Activated CD8-positive, alpha-beta T cell treated with anti-CD3 and anti-CD28 coated beads, Interleukin-2, amount 10 ng/mL, durations not matched to agents 7 days and 5 days (primary cell): ENCODE data around the gene KRT7. TPM values are rescaled to one million over a fixed set of nuclear protein-coding genes. Genes with fewer than 3 reads are reported as not detected.
"Not testable (repeated sequence)": the region's sequence is repeated elsewhere in the genome, so short reads cannot be mapped to it uniquely, and the experiment has no call there.

ENCODE experiments used
- ATAC-seq: fragments of 150-1000 bp; cut with Tn5 transposase; one replicate; pipeline ENCODE4 v1.10.0; 2021; ENCODE audit warnings: moderate library complexity
- CTCF ChIA-PET: fragments of 350-600 bp; sonication (Branson Sonifier 250); formaldehyde crosslinking; loops from one replicate; lab custom pipeline; 2021; ENCODE audit warnings: antibody characterized with exemption; lab: Charles Lee
- POLR2A ChIA-PET: fragments of 350-600 bp; sonication (Branson Sonifier 250); formaldehyde crosslinking; loops from one replicate; lab custom pipeline; 2021; ENCODE audit warnings: antibody characterized with exemption; lab: Charles Lee
- DNase-seq: peaks from one replicate; pipeline ENCODE4 v3.0.0-alpha.2; 2020
- H3K27ac Mint-ChIP-seq: one replicate; pipeline ENCODE4 v1.8.0; 2021; ENCODE audit warnings: mild to moderate bottlenecking, mixed read lengths
- H3K27me3 Mint-ChIP-seq: one replicate; pipeline ENCODE4 v1.8.0; 2021; ENCODE audit warnings: low read depth, mixed read lengths
- H3K36me3 Mint-ChIP-seq: one replicate; pipeline ENCODE4 v1.8.0; 2021; ENCODE audit warnings: low read depth, mixed read lengths
- H3K4me1 Mint-ChIP-seq: one replicate; pipeline ENCODE4 v1.8.0; 2021; ENCODE audit warnings: low read depth, mixed read lengths
- H3K4me3 Mint-ChIP-seq: one replicate; pipeline ENCODE4 v1.8.0; 2021; ENCODE audit warnings: mild to moderate bottlenecking, mixed read lengths
- H3K9me3 Mint-ChIP-seq: one replicate; pipeline ENCODE4 v1.8.0; 2022; ENCODE audit warnings: mixed read lengths; ENCODE audit not compliant: insufficient read depth
- total RNA-seq, 2 experiments: library from RNA; stranded (reverse); gene quantifications; one replicate each; pipeline ENCODE4 v1.2.3, GENCODE V29; 2021

Gene KRT7
- total RNA-seq, 2 experiments from 2014 or later = 14.4 to 14.7 TPM

DNA sequence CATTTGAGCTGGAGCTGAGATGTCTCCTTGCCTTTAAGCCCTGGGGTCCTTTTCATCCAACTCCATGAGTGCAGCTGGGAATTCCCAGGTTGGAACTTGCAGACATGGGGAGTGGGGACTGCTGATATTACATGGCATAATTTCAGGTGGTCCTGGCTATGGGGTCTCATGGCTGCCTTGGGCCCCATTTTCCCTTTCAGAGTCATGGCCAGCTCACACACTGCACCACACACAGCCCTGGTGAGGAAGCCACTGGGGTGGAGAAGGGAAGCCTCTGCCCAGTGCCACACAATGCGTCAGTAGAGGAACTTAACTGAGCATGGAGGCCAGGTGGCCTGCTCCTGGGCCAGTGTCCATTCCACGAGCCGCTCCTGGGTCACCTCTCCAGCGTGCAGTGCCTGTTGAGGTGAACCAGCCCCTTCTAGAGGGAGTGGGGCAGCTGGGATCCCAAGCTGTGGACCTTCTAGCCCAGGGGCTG lies 24.1 kb downstream of the KRT7 start:
- CTCF ChIA-PET = interaction anchor here (2.2 kb wide), 1 partner anchor 22 kb away, joined by 13 read pairs; no protein-coding TSS in a partner anchor
- Mint-ChIP-seq H3K9me3 (no peaks in the 10 kb centered on the region), H3K27me3 (peaks cover 40% of the 10 kb centered on the region), H3K27ac (no peak overlapping the region), H3K4me1 (peaks cover 67% of the 10 kb centered on the region), H3K36me3 (peaks cover 11% of the 10 kb centered on the region), H3K4me3 (no peak overlapping the region)
- DNase-seq (no peak), ATAC-seq (no peak)
- POLR2A ChIA-PET = no interaction called here

DNA sequence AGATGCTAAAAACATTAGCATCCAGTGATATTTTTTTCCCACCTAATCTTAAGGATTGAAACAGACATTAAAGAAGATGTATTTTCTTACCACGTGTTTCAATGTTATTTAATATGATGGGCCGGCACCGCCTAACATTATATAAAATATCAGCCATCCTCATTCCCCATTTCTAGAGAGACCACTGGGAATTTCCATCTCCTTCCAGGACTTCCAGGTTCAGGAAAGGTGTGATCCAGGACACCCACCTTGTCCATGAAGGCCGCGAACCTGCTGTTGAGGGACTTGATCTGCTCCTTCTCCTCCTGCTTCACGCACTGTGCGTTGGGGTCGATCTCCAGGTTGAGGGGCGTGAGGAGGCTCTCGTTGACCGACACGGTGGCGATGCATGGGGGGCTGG lies 24.9 kb downstream of the KRT7 start:
- Mint-ChIP-seq H3K36me3 (peaks cover 11% of the 10 kb centered on the region), H3K27me3 (peaks cover 40% of the 10 kb centered on the region), H3K4me1 (peaks cover 61% of the 10 kb centered on the region)
- ATAC-seq, H3K4me3 Mint-ChIP-seq, DNase-seq, POLR2A ChIA-PET, H3K27ac Mint-ChIP-seq, H3K9me3 Mint-ChIP-seq: not testable (repeated sequence)
- CTCF ChIA-PET = interaction anchor here (1.0 to 2.2 kb wide), 2 partner anchors 10 to 18 kb away, joined by 3 to 5 read pairs; no protein-coding TSS in a partner anchor

DNA sequence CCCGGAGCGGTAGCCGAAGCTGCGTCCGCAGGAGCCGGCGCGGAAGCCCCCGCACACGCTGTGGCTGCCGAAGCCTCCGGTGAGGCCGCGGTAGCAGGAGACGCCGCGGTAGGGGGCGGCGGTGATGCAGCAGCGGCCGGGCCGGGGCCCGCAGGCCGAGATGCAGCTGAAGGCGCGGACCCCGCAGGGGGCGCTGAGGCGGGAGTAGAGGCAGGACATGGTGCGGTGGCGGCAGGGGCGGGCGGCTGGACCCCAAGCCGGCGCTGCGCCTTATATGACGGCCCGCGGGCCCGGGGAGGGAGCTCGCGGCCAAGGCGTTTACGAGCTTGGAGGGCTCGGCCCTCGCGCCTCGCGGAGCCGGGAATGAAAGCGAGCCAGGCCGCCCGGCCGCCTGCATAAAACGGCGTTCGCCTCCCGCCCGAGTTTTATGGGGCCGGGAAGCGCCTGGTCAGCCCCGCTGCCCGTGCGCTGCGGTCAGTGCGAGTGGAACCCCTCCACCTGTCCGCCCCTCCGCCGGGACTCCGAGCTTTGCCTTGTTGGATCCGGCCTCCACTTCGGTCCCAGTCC lies 25.4 kb downstream of the KRT7 start:
- DNase-seq (no peak), ATAC-seq (no peak)
- Mint-ChIP-seq H3K27ac (no peak overlapping the region), H3K4me1 (peaks cover 57% of the 10 kb centered on the region), H3K27me3 (peaks cover 40% of the 10 kb centered on the region), H3K9me3 (no peaks in the 10 kb centered on the region), H3K4me3 (no peak overlapping the region), H3K36me3 (peaks cover 7% of the 10 kb centered on the region)
- ChIA-PET CTCF (interaction anchor here (1.0 to 3.2 kb wide), 3 partner anchors 10 to 20 kb away, joined by 3 to 24 read pairs (median 5); no protein-coding TSS in a partner anchor), POLR2A (no interaction called here)

DNA sequence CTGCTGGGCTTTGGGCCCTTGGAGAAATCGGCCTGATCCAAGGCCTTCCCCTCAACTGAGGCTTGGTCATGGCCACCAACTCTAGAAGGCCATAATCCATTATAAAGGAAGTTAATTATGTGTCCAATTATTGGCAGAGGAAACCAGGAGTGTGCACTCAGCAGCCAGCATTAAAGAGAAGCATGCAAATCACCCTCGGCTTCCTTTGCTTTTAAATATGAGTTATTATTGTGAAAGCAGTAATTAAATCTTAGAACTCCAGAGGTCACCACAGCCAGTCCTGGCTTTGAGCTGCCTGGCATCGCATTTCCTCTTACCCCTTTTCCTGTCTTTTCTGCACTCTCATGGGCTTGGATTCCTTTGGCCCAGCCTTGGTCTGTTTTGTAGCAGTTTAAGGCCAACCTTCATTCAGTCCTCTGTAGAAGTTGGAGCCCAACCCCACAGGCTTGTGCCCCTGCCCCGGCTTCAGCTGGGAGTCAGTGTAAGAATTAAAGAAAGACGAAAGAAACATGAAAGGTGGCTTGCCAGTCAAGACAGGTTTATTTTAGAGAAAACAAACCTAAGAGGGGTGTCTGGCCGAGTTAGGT lies 26.7 kb downstream of the KRT7 start:
- no peak for DNase-seq
- peak overlapping the region; percentile 7 for H3K4me3 Mint-ChIP-seq
- peak overlapping the region; percentile 71 for H3K27ac Mint-ChIP-seq
- peaks cover 7% of the 10 kb centered on the region for H3K36me3 Mint-ChIP-seq
- peaks cover 42% of the 10 kb centered on the region for H3K27me3 Mint-ChIP-seq
- H3K9me3 Mint-ChIP-seq = no peaks in the 10 kb centered on the region
- H3K4me1 Mint-ChIP-seq = peaks cover 44% of the 10 kb centered on the region
- CTCF ChIA-PET = interaction anchor here (0.7 to 3.2 kb wide), 7 partner anchors 8 to 177 kb away, joined by 3 to 24 read pairs (median 4); no protein-coding TSS in a partner anchor
- POLR2A ChIA-PET = interaction anchor here (0.6 to 1.4 kb wide), 3 partner anchors 15 to 88 kb away, joined by 3 to 5 read pairs (median 4); no protein-coding TSS in a partner anchor
- peak; percentile 40 for ATAC-seq

DNA sequence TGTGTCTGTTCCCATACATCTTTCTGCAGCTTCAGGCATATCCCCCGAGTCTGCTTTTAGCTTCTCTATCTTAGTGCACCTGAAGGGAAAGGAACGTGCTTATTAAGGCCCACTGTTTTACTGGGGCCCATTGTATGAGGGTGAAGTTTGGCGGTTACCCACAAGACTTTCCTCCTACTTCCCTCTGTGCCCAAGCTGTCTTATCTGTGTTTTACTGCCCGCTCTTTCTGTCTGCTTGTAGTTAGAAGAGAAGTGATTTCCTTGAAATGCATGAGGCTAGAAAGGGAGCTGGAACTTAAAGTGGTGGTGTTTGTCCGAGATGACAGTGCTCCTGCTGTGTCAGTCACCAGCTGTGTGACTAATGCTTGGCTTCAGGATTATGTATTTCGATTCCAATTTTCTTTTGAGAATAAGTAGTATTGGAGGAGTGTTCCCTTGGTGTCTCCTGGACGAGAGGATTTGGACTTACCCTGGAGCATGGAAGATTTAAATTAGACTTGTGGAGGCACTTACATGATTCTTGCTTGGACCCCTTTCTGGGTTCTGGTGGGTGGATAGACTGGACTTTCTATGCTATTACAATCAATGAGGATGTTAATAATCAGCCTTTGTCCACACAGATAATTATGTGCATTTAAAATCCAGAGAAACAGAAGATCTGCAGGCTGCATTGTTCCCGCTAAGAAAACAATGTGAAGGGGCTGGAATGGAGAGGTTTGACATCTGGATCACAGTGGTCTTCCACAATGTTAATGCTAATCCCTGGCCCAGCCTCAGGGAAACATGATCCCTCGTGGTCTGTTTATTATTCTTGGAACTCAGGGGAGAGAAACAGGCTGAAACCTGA lies 27.5 kb downstream of the KRT7 start:
- peak; percentile 42 for DNase-seq
- H3K27ac Mint-ChIP-seq = peak overlapping the region; percentile 71
- H3K4me1 Mint-ChIP-seq = peaks cover 40% of the 10 kb centered on the region
- peaks cover 36% of the 10 kb centered on the region for H3K27me3 Mint-ChIP-seq
- no peaks in the 10 kb centered on the region for H3K9me3 Mint-ChIP-seq
- ChIA-PET POLR2A (interaction anchor here (0.6 to 1.4 kb wide), 3 partner anchors 15 to 87 kb away, joined by 3 to 5 read pairs (median 4); no protein-coding TSS in a partner anchor), CTCF (interaction anchor here (0.7 to 3.2 kb wide), 8 partner anchors 9 to 177 kb away, joined by 3 to 24 read pairs (median 3); no protein-coding TSS in a partner anchor)
- ATAC-seq = peak; percentile 33
- H3K36me3 Mint-ChIP-seq = peaks cover 7% of the 10 kb centered on the region
- peak overlapping the region; percentile 7 for H3K4me3 Mint-ChIP-seq

DNA sequence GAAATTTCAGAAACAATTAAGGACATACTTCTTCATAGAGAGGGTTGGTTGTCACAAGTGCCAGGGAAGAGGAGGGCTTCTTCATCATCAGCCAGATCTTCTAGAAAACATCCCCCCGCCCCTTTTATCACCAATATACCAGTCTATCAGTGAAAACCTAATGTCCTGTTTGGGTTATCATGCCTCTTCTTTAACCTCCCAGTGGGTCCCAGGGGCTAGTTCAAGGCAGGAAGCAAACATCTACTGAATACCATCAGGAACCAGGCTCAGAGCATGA lies 28.1 kb downstream of the KRT7 start:
- no peak for ATAC-seq
- DNase-seq = no peak
- Mint-ChIP-seq H3K9me3 (no peaks in the 10 kb centered on the region), H3K4me3 (no peak overlapping the region), H3K27ac (peak overlapping the region; percentile 71), H3K27me3 (peaks cover 32% of the 10 kb centered on the region), H3K36me3 (peaks cover 7% of the 10 kb centered on the region), H3K4me1 (peaks cover 40% of the 10 kb centered on the region)
- ChIA-PET POLR2A (no interaction called here), CTCF (interaction anchor here (1.0 to 3.2 kb wide), 5 partner anchors 9 to 67 kb away, joined by 3 to 24 read pairs (median 4); no protein-coding TSS in a partner anchor)

DNA sequence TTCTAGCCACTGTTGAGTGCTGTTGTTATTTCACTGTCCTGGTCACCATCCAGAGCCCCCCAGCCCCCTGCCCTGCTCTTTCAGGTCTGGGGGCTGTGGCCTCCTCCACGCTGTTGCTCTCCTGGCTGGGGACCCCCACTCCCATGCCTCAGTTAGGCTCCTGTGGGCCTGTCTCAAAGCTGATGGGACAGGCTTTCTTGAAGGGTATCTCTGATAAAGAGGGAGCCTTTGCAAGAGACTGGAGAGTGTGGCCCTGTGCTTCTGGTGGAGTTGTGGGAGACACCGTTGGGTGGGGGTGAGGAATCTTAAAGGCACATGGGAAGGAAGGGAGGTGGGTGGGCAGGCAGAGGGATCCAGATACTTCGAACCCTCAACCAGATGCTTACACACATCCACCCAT lies 29.2 kb downstream of the KRT7 start:
- no peak for ATAC-seq
- DNase-seq = no peak
- CTCF ChIA-PET = interaction anchor here (1.2 kb wide), 1 partner anchor 22 kb away, joined by 3 read pairs; no protein-coding TSS in a partner anchor
- Mint-ChIP-seq H3K9me3 (no peaks in the 10 kb centered on the region), H3K4me1 (peaks cover 37% of the 10 kb centered on the region), H3K27me3 (peaks cover 25% of the 10 kb centered on the region), H3K36me3 (peaks cover 7% of the 10 kb centered on the region), H3K27ac (no peak overlapping the region), H3K4me3 (no peak overlapping the region)
- POLR2A ChIA-PET = no interaction called here

DNA sequence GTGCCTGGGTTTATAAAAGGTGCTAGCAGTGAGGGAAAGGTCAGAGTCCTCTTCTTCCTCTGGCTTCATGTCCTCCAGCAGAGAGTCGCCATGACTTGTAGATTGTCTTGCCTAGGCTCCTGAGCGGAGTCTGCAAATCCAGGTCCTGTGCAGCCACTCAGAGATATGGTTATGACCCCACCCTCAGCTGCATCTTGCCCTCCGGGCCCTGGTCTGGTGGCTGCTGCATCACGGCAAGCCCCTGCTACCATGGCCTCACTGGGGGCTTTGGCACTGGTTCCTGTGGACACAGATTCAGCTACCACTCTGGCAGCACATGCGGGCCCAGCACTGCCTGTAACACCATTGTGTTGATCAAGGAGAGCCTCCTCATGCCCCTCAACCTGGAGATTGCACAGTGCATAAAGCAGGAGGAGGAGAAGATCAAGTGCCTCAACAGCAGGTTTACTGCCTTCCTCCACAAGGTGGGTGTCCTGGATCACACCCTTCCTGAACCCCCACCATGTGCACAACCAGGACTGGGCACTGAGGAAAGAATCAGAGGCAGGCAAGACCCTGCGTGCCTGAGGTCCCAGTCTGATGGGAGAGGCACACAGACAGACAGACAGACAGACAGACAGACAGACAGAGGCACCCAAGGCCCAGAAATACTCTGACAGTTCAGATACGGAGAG lies 30.9 kb downstream of the KRT7 start:
- H3K27ac Mint-ChIP-seq = no peak overlapping the region
- ChIA-PET POLR2A (no interaction called here), CTCF (interaction anchor here (0.6 to 2.7 kb wide), 4 partner anchors 8 to 64 kb away, joined by 3 to 17 read pairs (median 3); no protein-coding TSS in a partner anchor)
- ATAC-seq (no peak), DNase-seq (no peak)
- peaks cover 42% of the 10 kb centered on the region for H3K4me1 Mint-ChIP-seq
- H3K4me3 Mint-ChIP-seq = no peak overlapping the region
- peaks cover 27% of the 10 kb centered on the region for H3K27me3 Mint-ChIP-seq
- no peaks in the 10 kb centered on the region for H3K9me3 Mint-ChIP-seq
- peaks cover 7% of the 10 kb centered on the region for H3K36me3 Mint-ChIP-seq

DNA sequence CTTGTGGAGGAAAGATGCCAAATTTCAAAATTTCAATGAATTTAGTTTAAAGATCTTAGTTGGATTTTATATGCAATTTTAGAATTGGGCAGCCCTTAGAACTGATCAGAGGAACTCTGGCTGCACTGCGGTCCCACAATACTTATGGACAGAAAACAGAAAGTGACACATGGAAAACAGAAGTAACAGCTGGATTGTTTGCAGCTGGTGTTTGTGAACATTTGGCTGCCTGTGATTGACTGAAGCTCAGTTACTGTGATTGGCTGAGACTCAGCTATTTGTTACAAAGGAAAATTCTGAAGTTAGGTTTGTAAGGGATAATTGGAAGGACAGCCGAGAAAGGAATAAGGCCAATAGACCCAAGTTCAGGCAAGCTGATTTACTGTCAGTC lies 31.4 kb downstream of the KRT7 start:
- H3K9me3 Mint-ChIP-seq = no peaks in the 10 kb centered on the region
- H3K4me1 Mint-ChIP-seq = peaks cover 38% of the 10 kb centered on the region
- no peak overlapping the region for H3K4me3 Mint-ChIP-seq
- ATAC-seq (no peak), DNase-seq (no peak)
- ChIA-PET CTCF (interaction anchor here (0.7 to 2.7 kb wide), 4 partner anchors 8 to 63 kb away, joined by 3 to 17 read pairs (median 3); no protein-coding TSS in a partner anchor), POLR2A (no interaction called here)
- H3K27me3 Mint-ChIP-seq = peaks cover 23% of the 10 kb centered on the region
- H3K27ac Mint-ChIP-seq = no peak overlapping the region
- H3K36me3 Mint-ChIP-seq = peaks cover 7% of the 10 kb centered on the region

DNA sequence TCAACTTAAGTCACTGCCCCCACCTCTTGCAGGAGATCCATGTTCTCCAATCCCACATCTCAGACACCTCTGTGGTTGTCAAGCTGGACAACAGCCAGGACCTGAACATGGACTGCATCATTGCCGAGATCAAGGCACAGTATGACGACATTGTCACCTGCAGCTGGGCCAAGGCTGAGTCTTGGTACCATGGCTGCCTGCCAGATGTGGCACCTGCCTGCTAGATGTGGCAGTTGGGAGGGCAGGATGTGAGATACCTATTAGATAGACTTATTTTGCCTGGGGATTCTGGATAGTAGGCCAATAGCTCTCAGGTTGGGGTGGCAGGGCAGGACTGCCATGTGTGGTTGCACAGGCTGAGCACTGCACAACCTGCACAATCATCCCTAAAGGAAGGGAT lies 33.5 kb downstream of the KRT7 start:
- CTCF ChIA-PET = interaction anchor here (1.0 to 1.2 kb wide), 3 partner anchors 13 to 61 kb away, joined by 3 to 4 read pairs (median 4); no protein-coding TSS in a partner anchor
- DNase-seq (no peak), ATAC-seq (no peak)
- H3K27me3 Mint-ChIP-seq = peaks cover 30% of the 10 kb centered on the region
- H3K4me1 Mint-ChIP-seq = peaks cover 17% of the 10 kb centered on the region
- no peaks in the 10 kb centered on the region for H3K9me3 Mint-ChIP-seq
- H3K4me3 Mint-ChIP-seq = no peak overlapping the region
- POLR2A ChIA-PET = no interaction called here
- peaks cover 5% of the 10 kb centered on the region for H3K36me3 Mint-ChIP-seq
- H3K27ac Mint-ChIP-seq = no peak overlapping the region

DNA sequence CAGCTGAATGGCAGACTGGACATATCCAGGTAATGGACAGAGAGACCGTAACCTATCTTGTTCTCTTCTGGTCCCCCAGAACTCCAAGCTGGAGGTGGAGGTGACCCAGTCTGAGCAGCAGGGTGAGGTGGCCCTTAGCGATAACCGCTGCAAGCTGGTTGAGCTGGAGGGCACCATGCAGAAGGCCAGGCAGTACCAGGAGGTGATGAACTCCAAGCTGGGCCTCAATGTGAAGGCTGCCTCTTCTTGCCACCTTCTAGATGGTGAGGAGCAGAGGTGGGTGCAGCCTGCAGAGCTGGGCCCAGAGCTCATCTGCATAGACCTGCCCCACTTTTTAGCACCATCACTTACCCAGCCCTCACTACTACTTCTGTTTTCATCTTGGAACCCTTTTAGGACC lies 34.2 kb downstream of the KRT7 start:
- CTCF ChIA-PET = interaction anchor here (1.1 to 4.6 kb wide), 3 partner anchors 12 to 60 kb away, joined by 3 to 40 read pairs (median 4); no protein-coding TSS in a partner anchor
- H3K36me3 Mint-ChIP-seq = peaks cover 3% of the 10 kb centered on the region
- no peak overlapping the region for H3K27ac Mint-ChIP-seq

More for the DNA sequence above, 34.2 kb downstream of the KRT7 start:
- POLR2A ChIA-PET = no interaction called here
- peaks cover 14% of the 10 kb centered on the region for H3K4me1 Mint-ChIP-seq
- H3K27me3 Mint-ChIP-seq = peaks cover 29% of the 10 kb centered on the region
- no peaks in the 10 kb centered on the region for H3K9me3 Mint-ChIP-seq
- DNase-seq (no peak), ATAC-seq (no peak)
- no peak overlapping the region for H3K4me3 Mint-ChIP-seq
